HCT116 (cell line): ENCODE results near the gene SAMD14. TPM values are rescaled to one million over a fixed set of nuclear protein-coding genes. Genes with fewer than 3 reads are reported as not detected.

Experiments used
- ATAC-seq: fragments of 200-7000 bp; cut with Tn5 transposase; 2 replicates; pipeline ENCODE4 v1.9.1; 2020; ENCODE audit warnings: mild to moderate bottlenecking, moderate library complexity
- BruUV-seq: library from RNA; stranded (reverse); fragments of 400-500 nt; replicated peaks from 2 replicates; lab custom pipeline; 2021; lab: Mats Ljungman, UMichigan
- CTCF ChIA-PET: fragments of 300-600 bp; sonication (Branson Sonifier 250); formaldehyde crosslinking; loops from one replicate; lab custom pipeline; 2021; ENCODE audit warnings: antibody characterized with exemption; lab: Charles Lee
- POLR2A ChIA-PET: fragments of 300-600, 350-600 bp; sonication (Branson Sonifier 250); formaldehyde crosslinking; loops from one replicate; lab custom pipeline; 2021; ENCODE audit warnings: antibody characterized with exemption; lab: Charles Lee
- RAD21 ChIA-PET, 2 experiments: fragments of 300-600 bp; sonication (Branson Sonifier 250); formaldehyde crosslinking; loops; one replicate each; lab custom pipeline; 2023; ENCODE audit warnings: low total read pairs in 2 of 2; ENCODE audit not compliant: uncharacterized antibody in 2 of 2, unreplicated experiment in 2 of 2, low non-redundant PET in 1 of 2; lab: Charles Lee
- DNase-seq: peaks from one replicate; pipeline ENCODE4 v3.0.0-alpha.2; 2010; ENCODE audit warnings: low read depth, low spot score
- H2AFZ ChIP-seq: fragments of 200-600 bp; shearing (Covaris generic), sonication (generic); 2 replicates; pipeline ENCODE4 v1.6.1; 2017; ENCODE audit warnings: low read depth, mixed run types, mixed read lengths, antibody characterized with exemption, low read length; ENCODE audit not compliant: poor library complexity, severe bottlenecking
- H3K27ac ChIP-seq: 2 replicates; pipeline ENCODE4 v1.5.1; 2012; ENCODE audit warnings: low read depth, low read length
- H3K27me3 ChIP-seq: fragments of 200-600 bp; sonication (generic); 2 replicates; pipeline ENCODE4 v1.6.1; 2016; ENCODE audit warnings: mixed run types, low read length, mixed read lengths; ENCODE audit not compliant: insufficient read depth
- H3K36me3 ChIP-seq, 2 experiments: fragments of 200-500 bp in 1 of 2; fragments of 200-600 bp in 1 of 2; sonication (Bioruptor generic) in 1 of 2; sonication (generic) in 1 of 2; 2 replicates each; pipeline versions ENCODE4 v1.5.1 to v1.6.1; 2014 to 2016; ENCODE audit warnings: low read length in 2 of 2, inconsistent platforms in 1 of 2, mixed read lengths in 1 of 2, mixed run types in 1 of 2; ENCODE audit not compliant: insufficient read depth in 2 of 2, control insufficient read depth in 1 of 2
- H3K4me1 ChIP-seq, 2 experiments: fragments of 200-600 bp in 1 of 2; sonication (generic) in 1 of 2; 2 replicates each; pipeline versions ENCODE4 v1.5.1 to v1.6.1; 2012 to 2017; ENCODE audit warnings: low read length in 2 of 2, inconsistent platforms in 1 of 2, mild to moderate bottlenecking in 1 of 2, mixed read lengths in 1 of 2, mixed run types in 1 of 2, moderate library complexity in 1 of 2; ENCODE audit not compliant: insufficient read depth in 2 of 2, control insufficient read depth in 1 of 2
- H3K4me2 ChIP-seq: fragments of 200-600 bp; sonication (generic); 2 replicates; pipeline ENCODE4 v1.6.1; 2017; ENCODE audit warnings: mixed run types, low read length, mixed read lengths
- H3K4me3 ChIP-seq, 2 experiments: fragments of 200-600 bp in 1 of 2; sonication (generic) in 1 of 2; replicated peaks in 1 of 2; 2 replicates each; pipeline ENCODE4 v1.5.1; 2011 to 2016; ENCODE audit warnings: low read length in 2 of 2, control low read depth in 1 of 2, low read depth in 1 of 2, mild to moderate bottlenecking in 1 of 2, mixed read lengths in 1 of 2, mixed run types in 1 of 2
- H3K79me2 ChIP-seq: fragments of 200-600 bp; sonication (generic); 2 replicates; pipeline ENCODE4 v1.6.1; 2017; ENCODE audit warnings: mild to moderate bottlenecking, mixed run types, low read length, moderate library complexity, mixed read lengths; ENCODE audit not compliant: insufficient read depth
- H3K9ac ChIP-seq: fragments of 200-600 bp; sonication (generic); 2 replicates; pipeline ENCODE4 v1.6.1; 2016; ENCODE audit warnings: low read length, mixed read lengths
- H3K9me2 ChIP-seq: fragments of 200-600 bp; sonication (generic), shearing (Covaris generic); 2 replicates; pipeline ENCODE4 v1.6.1; 2017; ENCODE audit warnings: mixed run types, mild to moderate bottlenecking, moderate library complexity; ENCODE audit not compliant: insufficient read depth
- H3K9me3 ChIP-seq, 2 experiments: fragments of 200-500 bp in 1 of 2; fragments of 200-600 bp in 1 of 2; sonication (Bioruptor generic) in 1 of 2; sonication (generic) in 1 of 2; 2 replicates each; pipeline ENCODE4 v1.6.1; 2014 to 2017; ENCODE audit warnings: low read length in 2 of 2, mixed read lengths in 2 of 2, inconsistent platforms in 1 of 2, low read depth in 1 of 2, mild to moderate bottlenecking in 1 of 2, mixed run types in 1 of 2, moderate library complexity in 1 of 2; ENCODE audit not compliant: control insufficient read depth in 1 of 2, insufficient read depth in 1 of 2
- H4K20me1 ChIP-seq: fragments of 200-600 bp; sonication (generic), shearing (Covaris generic); 2 replicates; pipeline ENCODE4 v1.6.1; 2017; ENCODE audit warnings: mixed run types, mild to moderate bottlenecking, moderate library complexity; ENCODE audit not compliant: insufficient read depth
- ATF3 ChIP-seq: IDR thresholded peaks from 2 replicates; pipeline ENCODE4 v1.6.1; 2012
- CBX3 ChIP-seq: IDR thresholded peaks from 2 replicates; pipeline ENCODE4 v1.6.1; 2012; ENCODE audit warnings: low read depth
- CEBPB ChIP-seq: IDR thresholded peaks from 2 replicates; pipeline ENCODE4 v1.6.1; 2012; ENCODE audit warnings: low read depth
- CTCF ChIP-seq, 3 experiments: fragments of 200-600 bp in 1 of 3; sonication (generic) in 1 of 3; IDR thresholded peaks in 2 of 3; conservative IDR thresholded peaks in 1 of 3; 2 replicates each; pipeline ENCODE4 v1.5.1; 2012 to 2017; ENCODE audit warnings: low read depth in 2 of 3, low read length in 2 of 3, antibody characterized with exemption in 1 of 3, borderline replicate concordance in 1 of 3, control low read depth in 1 of 3, mild to moderate bottlenecking in 1 of 3, mixed read lengths in 1 of 3, mixed run types in 1 of 3, moderate library complexity in 1 of 3; ENCODE audit not compliant: insufficient read depth in 1 of 3
- EGR1 ChIP-seq: IDR thresholded peaks from 2 replicates; pipeline ENCODE4 v1.6.1; 2012; ENCODE audit warnings: low read depth
- ELF1 ChIP-seq: IDR thresholded peaks from 2 replicates; pipeline ENCODE4 v1.6.1; 2012; ENCODE audit warnings: low read depth, borderline replicate concordance
- EZH2 ChIP-seq: fragments of 200-600 bp; sonication (generic); IDR thresholded peaks from 2 replicates; pipeline ENCODE4 v1.6.1; 2017; ENCODE audit warnings: antibody characterized with exemption, mixed run types
- EZH2phosphoT487 ChIP-seq: fragments of 200-600 bp; IDR thresholded peaks from 2 replicates; pipeline ENCODE4 v1.6.1; 2018; ENCODE audit warnings: antibody characterized with exemption, borderline replicate concordance
- JUND ChIP-seq: IDR thresholded peaks from 2 replicates; pipeline ENCODE4 v1.6.1; 2012
- MAX ChIP-seq: IDR thresholded peaks from 2 replicates; pipeline ENCODE4 v1.6.1; 2012
- POLR2A ChIP-seq: IDR thresholded peaks from 2 replicates; pipeline ENCODE4 v1.7.0; 2011; ENCODE audit warnings: borderline replicate concordance; ENCODE audit not compliant: insufficient read depth, insufficient read length; ENCODE audit errors: extremely low read depth
- POLR2AphosphoS5 ChIP-seq: IDR thresholded peaks from 2 replicates; pipeline ENCODE4 v1.6.1; 2011; ENCODE audit warnings: mild to moderate bottlenecking, low read depth, low read length, moderate library complexity
- RAD21 ChIP-seq: IDR thresholded peaks from 2 replicates; pipeline ENCODE4 v1.6.1; 2012; ENCODE audit warnings: low read depth, mild to moderate bottlenecking
- SIN3A ChIP-seq: IDR thresholded peaks from 2 replicates; pipeline ENCODE4 v1.6.1; 2012; ENCODE audit warnings: low read depth
- SRF ChIP-seq: IDR thresholded peaks from 2 replicates; pipeline ENCODE4 v1.6.1; 2012; ENCODE audit warnings: low read depth
- TCF7L2 ChIP-seq: IDR thresholded peaks from 2 replicates; pipeline ENCODE4 v1.7.0; 2011; ENCODE audit warnings: borderline replicate concordance, inconsistent platforms; ENCODE audit not compliant: insufficient read depth, insufficient read length; ENCODE audit errors: extremely low read depth
- YY1 ChIP-seq: IDR thresholded peaks from 2 replicates; pipeline ENCODE4 v1.6.1; 2011; ENCODE audit warnings: low read length, low read depth, moderate library complexity, mild to moderate bottlenecking; ENCODE audit not compliant: insufficient replicate concordance; ENCODE audit errors: extremely low read depth
- ZBTB33 ChIP-seq: IDR thresholded peaks from 2 replicates; pipeline ENCODE4 v1.6.1; 2011; ENCODE audit warnings: mild to moderate bottlenecking, low read length, moderate library complexity; ENCODE audit not compliant: insufficient replicate concordance; ENCODE audit errors: extremely low read depth
- ZFX ChIP-seq: fragments of 450-650 bp; IDR thresholded peaks from 2 replicates; pipeline ENCODE4 v1.6.1; 2017
- intact Hi-C: fragments of 100-400 bp; cut with micrococcal nuclease; formaldehyde crosslinking; loops from 2 replicates; pipeline ENCODE4 v1.10.0; 2022
- total RNA-seq: library from RNA; stranded (reverse); gene quantifications from one replicate; pipeline ENCODE4 v1.2.1, GENCODE V29; 2021; ENCODE audit not compliant: unreplicated experiment

Gene SAMD14
- total RNA-seq, 1 experiment from 2014 or later: 1.5 TPM

DNA sequence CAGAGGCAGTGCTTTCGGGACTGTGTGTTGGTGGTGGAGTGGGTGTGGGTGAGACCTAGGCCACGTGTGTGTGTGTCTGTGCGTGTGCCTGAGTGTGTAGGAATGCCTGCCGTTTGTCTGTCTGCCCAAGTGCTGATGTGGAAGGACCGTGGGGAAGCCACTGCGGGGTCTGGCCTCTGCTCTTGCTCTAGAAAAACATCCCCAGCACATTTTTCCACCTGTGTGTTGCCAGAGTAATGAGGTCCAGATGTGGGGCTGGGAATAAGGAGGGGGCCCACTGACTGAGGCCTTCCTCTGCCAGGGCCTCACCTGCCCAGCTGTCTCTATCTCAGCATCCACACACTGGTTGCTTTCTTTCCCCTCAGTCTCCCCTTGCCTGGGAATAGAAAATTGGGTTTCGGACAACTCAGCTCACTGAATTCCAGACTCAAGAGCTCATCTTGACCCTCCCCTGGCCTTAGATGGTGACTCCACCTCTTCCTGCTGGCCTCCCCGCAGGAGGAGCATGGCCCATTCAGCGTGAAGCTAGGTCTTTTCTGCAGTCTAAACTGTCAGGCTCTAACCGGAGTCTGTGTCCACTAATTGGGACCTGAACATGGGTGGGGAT is 43.5 kb upstream of the SAMD14 start:
- H3K4me2 ChIP-seq: peak overlapping the region; percentile 43
- intact Hi-C loops: no loop called here
- CTCF ChIA-PET: interaction anchor here (0.7 to 2.1 kb wide), 6 partner anchors 8 to 27 kb away, joined by 3 to 8 read pairs (median 3); partner anchors contain the start of gene SGCA
- peaks cover 34 to 75% of the 10 kb centered on the region in 2 experiments for H3K4me1 ChIP-seq
- no TSS peak for BruUV-seq
- DNase-seq (no peak), ATAC-seq (no peak)
- H3K9me2 ChIP-seq: no peaks in the 10 kb centered on the region
- POLR2A ChIA-PET: no interaction called here
- RAD21 ChIA-PET: no interaction called here
- TF ChIP-seq ELF1 (no peak), ZFX (no peak), CTCF (IDR thresholded peaks at IDR 0.05 in 2 of 3, conservative IDR thresholded peaks at IDR 0.05 in 1 of 3; ENCODE audit: borderline replicate concordance in 1 of 3, insufficient read depth in 1 of 3, low read depth in 2 of 3, low read length in 2 of 3) (no peak), EGR1 (no peak), RAD21 (no peak), MAX (no peak; the same call in 1 of the 2 replicates), SRF (no peak), CBX3 (no peak), ATF3 (no peak), TCF7L2 (no peak), YY1 (no peak), EZH2 (no peak), SIN3A (no peak), EZH2phosphoT487 (no peak), ZBTB33 (no peak), POLR2A (no peak), JUND (no peak), CEBPB (no peak), POLR2AphosphoS5 (no peak)
- H3K9ac ChIP-seq: peak overlapping the region; percentile 14
- H3K27ac ChIP-seq: no peak overlapping the region
- H4K20me1 ChIP-seq: no peaks in the 10 kb centered on the region
- H3K4me3 ChIP-seq: 0 out of 4 replicates have a peak overlapping the region, but pooled peaks of 1 of the 2 experiments have one; percentile 0
- H3K9me3 ChIP-seq: no peaks in the 10 kb centered on the region
- H3K27me3 ChIP-seq: no peaks in the 10 kb centered on the region
- H3K79me2 ChIP-seq: no peaks in the 10 kb centered on the region
- H2AFZ ChIP-seq: no peak overlapping the region
- no peaks in the 10 kb centered on the region for H3K36me3 ChIP-seq
